GM19025 (cell line): Measurements from ENCODE around the gene TMEM207.

Experiments used
- ATAC-seq: cut with Tn5 transposase; IDR thresholded peaks from one replicate; pipeline ENCODE4 v1.9.1; 2021; ENCODE audit warnings: mild to moderate bottlenecking, low read depth, moderate library complexity; ENCODE audit not compliant: unreplicated experiment

Gene TMEM207

DNA sequence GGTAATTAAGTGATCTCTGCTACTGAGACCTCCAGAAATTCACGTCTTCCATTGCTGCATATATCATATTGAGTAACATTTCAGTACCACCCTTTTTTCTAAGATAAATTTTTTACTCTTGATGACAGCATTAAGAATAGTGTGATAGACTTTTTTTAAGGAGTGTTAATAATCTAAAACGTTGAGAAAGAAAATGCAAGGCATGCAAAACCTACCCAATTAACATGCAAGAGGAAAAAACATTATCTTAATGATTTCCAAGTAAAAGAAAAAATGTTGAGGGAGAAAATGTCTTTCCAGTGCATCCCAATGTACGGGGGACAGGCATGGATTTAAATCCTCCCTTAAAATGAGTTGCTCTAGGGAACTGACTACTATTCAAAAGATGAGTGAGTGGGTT, 61.0 kb downstream of the TMEM207 start:
- ATAC-seq, result no peak

DNA sequence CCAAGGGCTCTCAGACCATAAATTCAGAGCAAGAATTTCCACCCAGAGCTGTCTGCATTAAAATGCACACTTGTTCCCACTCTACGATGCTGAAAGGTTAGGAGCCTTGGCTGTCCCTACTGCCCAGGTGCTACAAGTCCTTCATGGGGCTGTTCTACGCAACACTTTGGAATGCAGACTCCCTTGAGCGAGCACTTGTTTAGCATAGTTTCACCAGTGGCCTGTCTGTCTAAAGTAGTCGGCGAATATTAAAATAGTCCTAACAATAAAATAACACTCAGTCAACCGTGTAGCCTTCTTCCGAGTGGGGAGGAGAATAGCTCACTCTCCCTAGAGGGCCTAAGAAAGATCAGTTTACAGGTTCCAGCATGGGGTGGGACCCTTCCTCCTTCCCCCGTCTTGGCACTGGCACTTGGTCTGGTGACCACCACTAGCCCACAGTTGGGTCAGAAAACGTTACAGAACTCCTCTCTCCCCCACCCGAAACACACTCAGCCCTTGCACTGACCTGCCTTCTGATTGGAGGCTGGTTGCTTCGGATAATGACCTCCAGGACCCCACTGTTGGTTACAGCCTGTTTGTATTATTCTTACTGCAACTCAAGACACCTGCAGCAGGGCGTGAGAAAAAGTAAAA, 62.0 kb downstream of the TMEM207 start, which contains the start of gene CLDN16:
Gene CLDN16 (plus strand): TSS at position 586 of the 636 bp plus-strand sequence. CDS start 167 bp downstream, outside the sequence.
- no peak for ATAC-seq

DNA sequence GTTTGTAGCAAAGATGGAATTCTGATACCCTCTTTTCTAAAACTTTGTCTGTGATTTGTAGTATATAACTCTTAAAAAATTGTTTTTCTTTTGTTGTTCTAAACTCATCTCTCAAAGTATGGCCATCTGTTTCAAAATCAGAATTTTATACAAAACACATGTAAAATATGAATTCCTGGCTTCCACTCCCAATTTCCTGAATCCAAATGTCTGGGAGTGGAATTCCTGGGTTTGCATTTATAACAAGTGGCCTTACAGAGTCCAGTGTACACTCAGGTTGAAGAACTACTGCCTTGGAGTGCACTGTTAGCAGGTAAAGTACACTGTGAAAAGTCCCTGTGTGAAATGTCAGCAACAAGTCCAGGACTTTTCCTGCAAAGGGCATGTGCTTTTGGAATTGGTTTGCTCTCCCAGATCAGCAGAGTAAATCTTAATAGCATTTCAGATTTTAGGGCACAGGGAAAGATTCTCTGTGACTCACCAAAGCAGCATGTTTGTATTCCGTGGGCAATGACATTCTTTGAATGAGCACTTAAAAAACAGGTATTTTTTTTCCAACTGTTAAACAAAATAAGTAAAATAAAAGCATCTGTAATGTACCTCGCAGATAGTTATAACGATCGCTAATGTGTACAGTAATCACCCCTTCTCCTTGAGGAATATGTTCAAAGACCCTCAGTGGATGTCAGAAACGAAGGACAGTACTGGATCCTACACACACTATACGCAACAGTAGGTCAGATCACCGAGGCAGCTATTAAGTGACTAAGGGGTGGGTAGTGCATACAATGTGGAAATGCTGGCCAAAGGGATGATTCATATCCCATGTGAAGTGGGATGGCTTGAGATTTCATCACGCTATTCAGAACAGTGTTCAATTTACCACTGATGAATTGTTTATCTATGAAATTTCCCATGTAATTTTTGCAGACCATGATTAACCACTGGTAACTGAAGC, 63.7 kb downstream of the TMEM207 start:
- no peak for ATAC-seq

DNA sequence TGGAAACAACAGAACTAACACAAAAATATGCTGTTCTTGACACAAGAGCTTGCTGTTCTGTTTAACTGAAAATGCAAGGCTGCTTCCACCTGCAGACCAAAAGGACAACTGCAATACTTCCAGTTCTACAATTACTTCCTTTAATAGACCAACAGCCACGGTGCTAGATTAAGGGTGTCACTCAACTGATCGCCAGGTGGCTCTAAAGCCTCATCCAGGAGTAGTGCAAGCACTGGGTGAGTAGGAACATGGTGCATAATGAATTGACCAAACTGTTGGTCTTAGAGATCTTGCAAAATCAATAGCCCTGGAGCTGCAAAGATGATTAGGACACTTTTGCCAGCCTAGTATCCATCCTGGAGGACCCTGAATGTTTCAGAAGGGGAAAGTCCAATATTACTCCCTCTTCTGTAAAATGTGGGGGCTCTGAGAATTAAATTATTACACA, 65.4 kb downstream of the TMEM207 start:
- no peak for ATAC-seq

DNA sequence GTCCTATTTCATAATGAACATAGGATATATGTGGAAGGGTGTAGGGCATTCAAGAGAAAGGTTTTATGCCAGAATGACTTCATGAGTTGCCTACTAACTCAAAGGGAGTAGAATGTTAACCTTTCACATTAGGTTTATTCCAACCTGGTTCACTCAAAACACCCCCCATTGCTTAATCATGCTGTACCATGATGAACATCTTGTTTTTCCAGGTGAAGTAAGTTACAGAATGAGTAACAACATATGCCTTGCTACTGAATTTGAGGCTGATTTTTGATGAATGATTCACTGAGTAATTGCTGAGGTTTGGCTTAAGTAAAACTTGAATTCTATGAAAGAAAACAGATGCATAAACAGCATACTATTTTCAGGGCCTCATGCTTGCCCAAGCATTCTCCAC, 67.6 kb downstream of the TMEM207 start:
- no peak for ATAC-seq

DNA sequence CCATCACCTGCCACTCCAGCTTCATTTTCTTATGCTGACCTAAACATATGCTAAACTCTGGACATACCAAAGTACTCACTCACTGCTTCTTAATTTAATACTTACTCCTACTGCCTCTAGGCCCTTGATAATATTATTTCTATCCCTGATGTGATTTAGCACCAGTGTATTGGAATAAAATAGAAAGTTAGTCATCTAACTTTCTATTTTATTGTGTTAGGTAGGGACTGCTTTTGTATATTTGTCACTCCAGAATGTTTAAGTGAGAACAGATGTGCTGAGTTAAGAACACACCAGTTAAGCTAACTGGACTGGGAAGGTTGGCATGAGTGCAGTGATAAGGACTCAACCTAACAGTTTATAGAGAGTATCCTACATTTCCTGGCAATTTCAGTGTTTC, 68.3 kb downstream of the TMEM207 start:
- no peak for ATAC-seq

DNA sequence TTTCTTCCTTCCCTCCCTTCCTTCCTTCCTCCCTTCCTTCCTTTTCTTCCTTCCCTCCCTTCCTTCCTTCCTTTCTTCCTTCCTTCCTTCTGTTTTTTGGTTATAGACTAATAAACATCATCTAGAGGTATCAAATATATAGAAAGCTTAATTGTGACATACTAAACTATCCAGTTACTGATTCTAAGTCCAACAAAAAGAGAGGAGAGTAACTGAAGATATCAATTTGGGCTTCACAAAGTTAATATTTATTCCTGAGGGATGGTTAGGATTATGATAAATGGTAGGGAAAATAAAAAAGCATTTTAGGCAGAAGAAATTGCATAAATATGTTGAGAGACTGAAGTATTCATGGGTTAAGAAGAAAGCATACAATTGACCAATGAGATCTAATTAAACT, 69.5 kb downstream of the TMEM207 start:
- no peak for ATAC-seq
